CD14-positive monocyte (primary cell): ENCODE measurements around the gene PTTG2. TPM values are rescaled to one million over a fixed set of nuclear protein-coding genes. Genes with fewer than 3 reads are reported as not detected.

Experiments used
- DNase-seq, 3 donors: peaks; one replicate each; pipeline ENCODE4 v3.0.0-alpha.2; 2011 to 2022
- H2AFZ ChIP-seq: 2 replicates; pipeline ENCODE4 v1.6.0; 2012; ENCODE audit warnings: mild to moderate bottlenecking, low read depth, low read length, inconsistent platforms; ENCODE audit not compliant: insufficient read depth, poor library complexity, severe bottlenecking
- H3K27ac ChIP-seq, 2 donors: 1 replicate in 1 of 2; 2 replicates in 1 of 2; pipeline ENCODE4 v1.5.1; 2012 to 2013; ENCODE audit warnings: low read length in 2 of 2, control low read depth in 1 of 2, inconsistent platforms in 1 of 2, low read depth in 1 of 2, mild to moderate bottlenecking in 1 of 2
- H3K27me3 ChIP-seq, 2 donors: one replicate each; pipeline versions ENCODE4 v1.6.0 to v1.6.1; 2011 to 2013; ENCODE audit warnings: low read length in 2 of 2; ENCODE audit not compliant: control insufficient read depth in 2 of 2, insufficient read depth in 2 of 2
- H3K36me3 ChIP-seq, 2 donors: replicated peaks in 1 of 2; 1 replicate in 1 of 2; 2 replicates in 1 of 2; pipeline versions ENCODE4 v1.5.1 to v1.6.1; 2012 to 2013; ENCODE audit warnings: low read length in 2 of 2, control low read depth in 1 of 2, inconsistent platforms in 1 of 2, mild to moderate bottlenecking in 1 of 2; ENCODE audit not compliant: insufficient read depth in 2 of 2, control insufficient read depth in 1 of 2
- H3K4me1 ChIP-seq, 2 donors: 1 replicate in 1 of 2; 2 replicates in 1 of 2; pipeline versions ENCODE4 v1.5.1 to v1.6.1; 2012 to 2013; ENCODE audit warnings: low read length in 2 of 2, control low read depth in 1 of 2, inconsistent platforms in 1 of 2, mild to moderate bottlenecking in 1 of 2, moderate library complexity in 1 of 2; ENCODE audit not compliant: insufficient read depth in 2 of 2, control insufficient read depth in 1 of 2
- H3K4me2 ChIP-seq: replicated peaks from 2 replicates; pipeline ENCODE3; 2012; ENCODE audit warnings: low read length, moderate library complexity, mild to moderate bottlenecking; ENCODE audit not compliant: poor library complexity, severe bottlenecking; ENCODE audit errors: extremely low read depth
- H3K4me3 ChIP-seq, 3 experiments: fragments of 200-600 bp in 1 of 3; sonication (generic) in 1 of 3; replicated peaks in 1 of 3; 1 replicate in 2 of 3; 2 replicates in 1 of 3; pipeline ENCODE4 v1.5.1; 2011 to 2013; ENCODE audit warnings: low read length in 3 of 3, mild to moderate bottlenecking in 3 of 3, control low read depth in 2 of 3, low read depth in 2 of 3, inconsistent platforms in 1 of 3, moderate library complexity in 1 of 3
- H3K79me2 ChIP-seq: 2 replicates; pipeline ENCODE4 v1.6.0; 2012; ENCODE audit warnings: mild to moderate bottlenecking, control low read depth, inconsistent platforms, low read length, moderate library complexity; ENCODE audit not compliant: insufficient read depth
- H3K9ac ChIP-seq: 2 replicates; pipeline ENCODE4 v1.6.0; 2017; ENCODE audit warnings: low read length, mild to moderate bottlenecking; ENCODE audit not compliant: insufficient read depth, poor library complexity, severe bottlenecking
- H3K9me3 ChIP-seq, 2 donors: replicated peaks in 1 of 2; 1 replicate in 1 of 2; 2 replicates in 1 of 2; pipeline versions ENCODE4 v1.5.1 to v1.6.1; 2012 to 2013; ENCODE audit warnings: low read length in 2 of 2, control low read depth in 1 of 2; ENCODE audit not compliant: control insufficient read depth in 1 of 2, insufficient read depth in 1 of 2
- H4K20me1 ChIP-seq: 2 replicates; pipeline ENCODE4 v1.6.0; 2012; ENCODE audit warnings: mild to moderate bottlenecking, low read length, control low read depth, moderate library complexity; ENCODE audit not compliant: insufficient read depth
- H3K27ac Mint-ChIP-seq, 7 donors: one replicate each; pipeline ENCODE4 v1.8.0; 2020; ENCODE audit warnings: mild to moderate bottlenecking in 7 of 7, mixed read lengths in 7 of 7, moderate library complexity in 6 of 7, inconsistent platforms in 2 of 7
- H3K27me3 Mint-ChIP-seq, 3 donors: one replicate each; pipeline ENCODE4 v1.8.0; 2021 to 2022; ENCODE audit warnings: low read depth in 3 of 3, mild to moderate bottlenecking in 3 of 3, mixed read lengths in 3 of 3, moderate library complexity in 3 of 3, inconsistent platforms in 1 of 3
- H3K36me3 Mint-ChIP-seq, 2 donors: one replicate each; pipeline ENCODE4 v1.8.0; 2020; ENCODE audit warnings: mixed read lengths in 2 of 2, inconsistent platforms in 1 of 2, mild to moderate bottlenecking in 1 of 2
- H3K4me1 Mint-ChIP-seq: one replicate; pipeline ENCODE4 v1.8.0; 2020; ENCODE audit warnings: mild to moderate bottlenecking, mixed read lengths
- H3K4me3 Mint-ChIP-seq, 2 donors: one replicate each; pipeline ENCODE4 v1.8.0; 2020; ENCODE audit warnings: mild to moderate bottlenecking in 2 of 2, mixed read lengths in 2 of 2, moderate library complexity in 1 of 2
- H3K9me3 Mint-ChIP-seq, 7 donors: one replicate each; pipeline ENCODE4 v1.8.0; 2020 to 2022; ENCODE audit warnings: mixed read lengths in 7 of 7, mild to moderate bottlenecking in 6 of 7, moderate library complexity in 6 of 7, inconsistent platforms in 2 of 7
- CTCF ChIP-seq: fragments of 200-600 bp; IDR thresholded peaks from one replicate; pipeline ENCODE4 v1.8.0; 2022; ENCODE audit warnings: antibody characterized with exemption, mild to moderate bottlenecking
- WGBS: methylation state at CpG from one replicate; pipeline ENCODE4 v1.1.5; 2013; ENCODE audit warnings: missing lambda C conversion rate; ENCODE audit not compliant: insufficient coverage; 5-methylcytosine and 5-hydroxymethylcytosine counted together
- intact Hi-C, 2 donors: fragments of 100-400 bp; cut with micrococcal nuclease; formaldehyde crosslinking; loops; one replicate each; pipeline versions ENCODE4 v1.15.0 to v1.15.1; 2023
- polyA plus RNA-seq, 3 donors: library from polyadenylated mRNA; depleted of rRNA in 1 of 3; unstranded in 2 of 3; stranded (reverse) in 1 of 3; fragments of 300-500 nt in 2 of 3; fragments of >200 nt in 1 of 3; fragmentation: Illumina TruSeq in 2 of 3; gene quantifications; 1 replicate in 2 of 3; 2 replicates in 1 of 3; pipeline ENCODE4 v1.2.3, GENCODE V29; 2012 to 2021

The PTTG2 gene
- polyA plus RNA-seq, 3 donors = 2.0 TPM; not detected in 2

DNA sequence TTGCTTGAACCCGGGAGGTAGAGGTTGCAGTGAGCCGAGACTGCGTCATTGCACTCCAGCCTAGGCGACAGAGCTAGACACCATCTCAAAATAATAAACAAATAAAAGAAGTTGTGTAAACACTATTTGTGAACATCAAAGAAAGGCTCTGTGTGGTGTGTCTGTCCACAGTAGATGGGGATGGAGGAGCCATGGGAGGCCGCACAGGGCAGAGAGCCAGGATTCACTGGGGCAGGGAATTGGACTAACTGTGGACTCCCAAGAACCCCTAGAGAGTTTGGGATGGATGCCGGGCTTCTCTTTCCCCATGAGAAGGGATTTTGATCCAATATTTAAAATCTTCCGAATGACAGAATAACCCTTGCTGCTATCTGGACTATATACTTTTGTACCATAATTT lies 42.8 kb upstream of the PTTG2 start:
- Mint-ChIP-seq H3K4me3 (no peak overlapping the region), H3K4me1 (peaks cover 8% of the 10 kb centered on the region), H3K36me3 (peaks cover 24 to 29% of the 10 kb centered on the region in 2 donors), H3K27me3 (no peaks in the 10 kb centered on the region), H3K27ac (peak overlapping the region in 1 of 7 donors; percentile 37), H3K9me3 (peaks cover 0 to 2% (median 0%) of the 10 kb centered on the region in 7 donors)
- Histone ChIP-seq H3K27ac (no peak overlapping the region), H3K79me2 (peaks cover 51% of the 10 kb centered on the region), H3K9ac (no peak overlapping the region), H3K36me3 (peaks cover 6 to 20% of the 10 kb centered on the region in 2 donors), H3K4me1 (no peaks in the 10 kb centered on the region), H3K27me3 (no peaks in the 10 kb centered on the region), H2AFZ (no peak overlapping the region), H4K20me1 (peaks cover 85% of the 10 kb centered on the region), H3K9me3 (no peaks in the 10 kb centered on the region), H3K4me3 (no peak overlapping the region), H3K4me2 (no peak overlapping the region)
- 89% methylated on average over 1 of the region's 7 CpGs for WGBS
- no peak for DNase-seq
- intact Hi-C loops = no loop called here
- no peak for TF ChIP-seq CTCF

GRCh38 chr4:37918653-37919052 lies 41.5 kb upstream of the PTTG2 start:
- Histone ChIP-seq H3K36me3 (peaks cover 6 to 20% of the 10 kb centered on the region in 2 donors), H4K20me1 (peaks cover 87% of the 10 kb centered on the region), H3K9ac (no peak overlapping the region), H3K9me3 (no peaks in the 10 kb centered on the region), H3K4me1 (no peaks in the 10 kb centered on the region), H3K79me2 (peaks cover 46% of the 10 kb centered on the region), H2AFZ (no peak overlapping the region), H3K27ac (no peak overlapping the region), H3K4me2 (no peak overlapping the region), H3K27me3 (no peaks in the 10 kb centered on the region), H3K4me3 (no peak overlapping the region)
- H3K4me1 Mint-ChIP-seq = peaks cover 10% of the 10 kb centered on the region
- no peak overlapping the region for H3K4me3 Mint-ChIP-seq
- H3K9me3 Mint-ChIP-seq = peaks cover 0 to 6% (median 4%) of the 10 kb centered on the region in 7 donors
- no peak for TF ChIP-seq CTCF
- H3K27ac Mint-ChIP-seq = no peak overlapping the region
- peaks cover 22 to 37% of the 10 kb centered on the region in 2 donors for H3K36me3 Mint-ChIP-seq
- intact Hi-C loops = no loop called here
- WGBS = no CpG with 5 or more reads among the region's 3 CpGs
- H3K27me3 Mint-ChIP-seq = no peaks in the 10 kb centered on the region
- DNase-seq = no peak
